ENCODE measurements around the gene PEX14.

- TF ChIP-seq RAD21 (IDR thresholded peaks at IDR 0.05; ENCODE audit: low read depth) (no peak), REST (IDR thresholded peaks at IDR 0.05; ENCODE audit: low read depth) (no peak), EP300 (IDR thresholded peaks at IDR 0.05; ENCODE audit: borderline replicate concordance) (no peak), TCF12 (IDR thresholded peaks at IDR 0.05; ENCODE audit: low read depth) (no peak), ZBTB7A (IDR thresholded peaks at IDR 0.05; ENCODE audit: low read depth) (no peak), FOXM1 (IDR thresholded peaks at IDR 0.05; ENCODE audit: borderline replicate concordance, low read depth) (no peak), NFIC (IDR thresholded peaks at IDR 0.05) (no peak), TAF1 (IDR thresholded peaks at IDR 0.05; ENCODE audit: low read depth) (no peak), MAX (IDR thresholded peaks at IDR 0.05) (no peak), CEBPB (IDR thresholded peaks at IDR 0.05) (no peak), USF1 (IDR thresholded peaks at IDR 0.05) (no peak), YY1 (IDR thresholded peaks at IDR 0.05; ENCODE audit: low read depth) (no peak), TEAD4 (IDR thresholded peaks at IDR 0.05) (no peak)
These were observed 166.2 kb downstream of the PEX14 start for GRCh38 chr1:10640843-10641553.

Data from Ishikawa (cell line).